ENCODE results near the gene BBIP1.
"Not testable (repeated sequence)": the region's sequence is repeated elsewhere in the genome, so short reads cannot be mapped to it uniquely, and the experiment has no call there.

Gene BBIP1

GRCh38 chr10:110881905-110882304 lies 37.1 kb downstream of the BBIP1 start:
- no peak for DNase-seq

DNA sequence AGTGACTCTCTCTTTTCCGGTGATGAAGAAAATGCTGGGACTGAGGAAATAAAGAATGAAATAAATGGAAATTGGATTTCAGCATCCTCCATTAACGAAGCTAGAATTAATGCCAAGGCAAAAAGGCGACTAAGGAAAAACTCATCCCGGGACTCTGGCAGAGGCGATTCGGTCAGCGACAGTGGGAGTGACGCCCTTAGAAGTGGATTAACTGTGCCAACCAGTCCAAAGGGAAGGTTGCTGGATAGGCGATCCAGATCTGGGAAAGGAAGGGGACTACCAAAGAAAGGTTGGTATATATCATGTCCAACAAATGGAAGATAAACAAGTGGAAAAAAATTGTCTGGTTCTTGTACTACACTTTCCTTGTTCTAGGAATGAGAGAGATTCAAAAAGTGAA lies 37.7 kb downstream of the BBIP1 start:
- no peak for DNase-seq

- DNase-seq, result no peak
Observed at GRCh38 chr10:110880012-110880411, 39.0 kb downstream of the BBIP1 start.

- DNase-seq, result no peak
Observed at GRCh38 chr10:110876788-110877187, 42.2 kb downstream of the BBIP1 start.

GRCh38 chr10:110876000-110876399 lies 43.0 kb downstream of the BBIP1 start:
- DNase-seq, result no peak

DNA sequence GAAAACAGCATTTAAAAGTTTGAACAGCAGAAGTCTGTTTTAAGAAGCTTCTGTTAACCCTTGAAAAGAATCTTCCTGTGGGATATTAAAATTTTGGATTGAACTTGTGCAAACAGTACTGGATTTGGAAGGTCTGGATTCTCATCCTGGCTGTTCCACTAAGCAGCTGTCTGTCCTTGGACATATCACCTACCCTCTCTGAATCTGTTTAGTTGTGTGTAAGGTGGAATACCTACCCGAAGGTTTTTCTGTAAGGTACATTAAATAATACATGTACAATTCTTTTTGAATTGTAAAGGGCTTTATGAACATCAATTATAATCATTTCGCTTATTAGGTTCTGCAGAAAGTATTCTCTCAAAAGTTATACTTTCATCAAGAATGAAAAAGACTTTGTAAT lies 45.0 kb downstream of the BBIP1 start:
- DNase-seq, result no peak

GRCh38 chr10:110872984-110873923 lies 45.7 kb downstream of the BBIP1 start:
- DNase-seq, result no peak

- DNase-seq, result peak; percentile 27
Observed at GRCh38 chr10:110872145-110872983, 46.6 kb downstream of the BBIP1 start.

DNA sequence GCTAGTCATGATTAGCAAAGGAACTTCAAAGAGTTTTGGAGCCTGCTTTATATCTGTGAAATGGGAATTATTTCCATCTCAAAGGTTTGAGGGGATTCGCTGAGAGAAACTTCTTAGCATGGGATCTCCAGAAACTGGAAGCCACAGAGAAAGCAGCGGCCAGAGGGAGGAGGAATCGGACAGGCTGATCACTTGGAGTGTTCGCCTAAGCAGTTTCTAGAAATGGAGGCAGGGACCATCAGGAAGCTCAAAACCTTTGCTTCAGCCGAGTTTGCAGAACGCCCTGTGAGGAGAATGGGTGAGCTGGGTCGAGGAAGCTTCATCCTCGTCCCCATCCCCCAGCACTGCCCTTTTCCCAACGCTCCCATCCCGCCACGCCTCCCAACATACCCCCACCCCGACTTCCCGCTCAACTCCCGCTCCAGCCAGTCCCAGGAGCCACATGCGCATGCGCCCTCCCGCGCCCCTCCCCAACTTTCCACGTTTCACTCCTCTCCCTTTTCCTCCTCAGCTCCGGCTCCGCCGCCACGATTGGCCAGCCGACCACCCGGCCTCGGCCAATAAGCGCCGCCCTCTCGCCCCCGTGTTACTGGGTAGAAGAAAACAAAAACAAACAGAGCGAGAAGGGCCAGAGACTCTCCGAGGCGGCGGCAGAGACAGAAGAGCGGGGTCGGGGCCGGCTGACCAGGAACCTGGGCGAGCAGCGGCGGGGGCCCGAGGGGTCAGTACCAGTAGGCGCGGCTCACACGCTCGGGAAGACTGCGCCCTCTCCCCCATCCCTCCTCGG lies 47.5 kb downstream of the BBIP1 start, which contains the start of gene PDCD4:
Gene PDCD4, plus strand, starts transcription at position 631 of the 787 bp plus-strand sequence. CDS start 4,100 bp downstream, outside the sequence.
- peak; percentile 95 for DNase-seq

GRCh38 chr10:110870823-110871297 lies 48.1 kb downstream of the BBIP1 start:
- no peak for DNase-seq

DNA sequence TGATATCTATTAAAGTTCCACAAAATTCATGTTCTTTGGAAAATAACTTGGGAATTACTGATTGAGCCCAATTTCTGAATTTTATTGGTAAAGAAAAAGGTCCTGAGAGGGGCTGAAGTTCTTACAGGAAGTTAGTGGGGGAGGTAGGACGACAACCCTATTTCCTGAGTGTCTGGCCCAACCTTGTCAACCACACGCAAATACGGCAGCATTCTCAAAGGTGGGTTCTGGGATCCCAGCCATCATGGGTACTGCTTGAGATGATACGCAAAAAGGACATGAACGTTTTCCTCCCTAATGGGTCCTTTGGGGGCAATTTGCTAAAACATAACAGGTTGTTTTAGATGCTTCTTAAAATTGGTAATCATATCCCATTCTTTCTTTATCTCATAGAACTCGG lies 50.0 kb downstream of the BBIP1 start:
- no peak for DNase-seq

- no peak for DNase-seq
Observed at GRCh38 chr10:110867807-110868465, 51.0 kb downstream of the BBIP1 start.

DNA sequence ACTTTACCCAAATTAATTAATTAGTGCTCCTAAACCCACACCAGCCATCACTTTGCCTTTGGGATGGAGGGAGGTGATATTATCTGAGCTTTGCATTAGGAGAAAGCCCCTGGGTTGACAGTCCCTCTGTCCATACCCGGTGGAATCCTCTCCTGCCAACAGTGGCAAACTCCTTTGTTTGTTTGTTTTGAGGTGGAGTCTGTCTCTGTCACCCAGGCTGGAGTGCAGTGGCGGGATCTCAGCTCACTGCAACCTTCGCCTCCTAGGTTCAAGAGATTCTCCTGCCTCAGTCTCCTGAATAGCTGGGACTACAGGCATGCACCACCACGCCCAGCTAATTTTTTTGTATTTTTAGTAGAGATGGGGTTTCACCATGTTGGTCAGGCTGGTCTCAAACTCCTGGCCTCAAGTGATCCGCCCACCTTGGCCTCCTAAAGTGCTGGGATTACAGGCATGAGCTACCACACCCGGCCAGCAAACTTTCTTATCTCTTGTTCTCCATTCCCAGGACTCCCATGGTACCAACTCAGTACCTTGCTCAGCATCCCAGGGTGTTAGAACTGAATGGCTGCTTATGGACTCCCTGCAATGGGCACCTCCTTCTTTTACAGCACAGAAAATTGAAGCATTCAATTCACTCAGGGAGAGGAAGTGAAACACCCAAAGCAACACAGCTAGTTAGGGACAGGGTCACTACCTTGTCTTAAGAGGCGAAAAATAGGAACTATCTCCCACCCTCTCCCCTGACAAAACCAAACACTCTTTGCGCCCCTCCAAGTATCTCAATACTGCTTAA lies 51.8 kb downstream of the BBIP1 start:
- DNase-seq, result not testable (repeated sequence)

DNA sequence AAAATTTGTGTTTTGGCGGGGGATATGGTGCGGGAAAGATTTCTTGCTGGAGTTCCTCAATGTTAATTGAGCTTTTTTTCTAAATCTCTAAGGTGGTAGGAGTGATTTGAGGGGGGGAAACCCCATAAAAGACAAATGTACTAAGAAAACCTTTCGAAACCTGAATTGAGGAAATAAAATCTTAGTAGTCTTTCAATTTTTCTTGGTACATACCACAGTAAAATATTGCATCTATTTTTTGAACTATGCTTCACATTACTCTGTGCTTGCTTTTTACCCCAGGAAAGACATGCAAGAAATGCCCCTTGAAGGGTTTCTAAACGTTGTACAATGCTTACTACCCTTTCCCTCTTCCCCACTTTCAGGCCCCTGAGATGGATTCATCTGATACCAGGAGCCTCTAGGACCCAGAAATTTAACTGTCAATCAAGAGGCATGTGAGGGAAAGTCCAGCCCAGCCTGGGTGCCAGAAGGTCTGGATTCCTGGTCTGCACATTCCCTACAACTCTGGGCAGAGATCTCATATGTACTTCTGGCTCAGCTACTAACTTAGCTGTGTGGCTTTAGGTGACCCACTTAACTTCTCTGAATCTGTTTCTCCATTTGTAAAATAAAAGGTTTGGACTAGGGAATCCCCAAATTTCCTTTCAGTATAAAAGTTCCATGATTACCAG lies 53.0 kb downstream of the BBIP1 start:
- DNase-seq, result no peak

DNA sequence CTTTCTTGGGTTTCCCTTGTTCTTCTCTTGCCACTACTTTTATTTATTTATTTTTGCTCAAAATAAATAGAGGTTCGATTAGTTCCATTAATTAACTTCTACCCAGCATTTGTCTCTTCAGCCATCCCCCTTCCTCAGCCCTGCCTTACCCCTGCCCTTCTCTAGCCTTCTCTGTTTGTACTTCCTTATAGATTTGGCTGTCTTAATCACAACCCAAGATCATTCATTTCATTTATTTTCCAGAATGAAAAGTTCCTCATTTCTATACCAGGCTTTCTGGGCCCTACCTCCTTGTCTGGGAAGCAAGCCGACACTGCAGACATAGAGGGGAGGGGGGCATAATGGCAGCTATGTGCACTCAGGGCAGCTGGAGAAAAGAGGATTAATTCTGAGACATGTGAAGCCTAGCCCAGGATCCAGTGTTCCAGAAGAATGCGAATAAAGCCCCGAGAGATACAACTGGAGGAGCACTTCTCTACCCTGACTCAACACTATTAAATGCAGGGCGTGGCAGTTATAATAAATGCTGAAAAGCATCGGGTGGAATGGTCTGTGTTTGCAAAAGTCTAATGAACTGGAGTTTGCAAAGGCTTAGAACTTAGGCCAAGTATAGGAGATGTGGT lies 53.7 kb downstream of the BBIP1 start:
- DNase-seq, result peak; percentile 25

- DNase-seq, result no peak
Observed at GRCh38 chr10:110864662-110865140, 54.3 kb downstream of the BBIP1 start.

DNA sequence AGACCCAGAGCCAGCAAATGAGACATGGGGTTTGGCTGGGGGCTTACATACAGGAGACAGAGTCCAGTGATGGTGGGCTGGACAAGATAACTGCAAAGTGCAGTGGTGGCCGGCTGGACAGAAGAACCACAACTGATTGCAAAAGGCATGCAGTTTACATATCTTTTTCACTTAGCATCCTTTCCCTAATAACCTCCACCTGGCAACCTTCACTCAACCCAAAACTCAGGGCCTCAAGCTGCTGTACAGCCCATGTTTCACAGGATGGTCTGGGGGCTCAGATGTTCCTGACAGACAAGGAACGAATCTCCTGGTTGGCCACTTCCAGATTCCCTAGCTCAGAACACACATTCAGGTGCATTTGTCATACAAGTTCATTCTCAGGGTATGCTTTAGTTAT lies 55.0 kb downstream of the BBIP1 start:
- no peak for DNase-seq

DNA sequence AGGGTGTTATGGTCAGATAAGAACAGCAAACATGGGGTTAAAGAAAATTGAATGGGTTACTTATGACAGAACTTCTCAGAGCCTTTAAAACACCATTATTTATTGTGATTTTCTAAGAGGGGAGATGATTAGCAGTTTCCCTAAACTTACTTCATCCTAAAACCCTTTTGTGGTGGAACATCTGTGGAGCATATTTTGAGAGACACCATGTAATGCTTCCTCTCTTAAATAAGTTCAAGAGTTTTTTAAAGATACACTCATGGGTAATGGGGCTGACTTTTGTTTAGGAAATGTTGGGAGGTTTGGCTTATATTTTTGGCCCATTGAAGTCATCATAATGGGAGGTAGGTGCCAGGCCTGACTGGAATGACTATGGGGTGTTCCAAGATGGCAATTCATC lies 55.6 kb downstream of the BBIP1 start:
- DNase-seq, result no peak

GRCh38 chr10:110862961-110863360 lies 56.0 kb downstream of the BBIP1 start:
- DNase-seq, result no peak
